Measurements from ENCODE around the gene CADPS.

Gene CADPS

DNA sequence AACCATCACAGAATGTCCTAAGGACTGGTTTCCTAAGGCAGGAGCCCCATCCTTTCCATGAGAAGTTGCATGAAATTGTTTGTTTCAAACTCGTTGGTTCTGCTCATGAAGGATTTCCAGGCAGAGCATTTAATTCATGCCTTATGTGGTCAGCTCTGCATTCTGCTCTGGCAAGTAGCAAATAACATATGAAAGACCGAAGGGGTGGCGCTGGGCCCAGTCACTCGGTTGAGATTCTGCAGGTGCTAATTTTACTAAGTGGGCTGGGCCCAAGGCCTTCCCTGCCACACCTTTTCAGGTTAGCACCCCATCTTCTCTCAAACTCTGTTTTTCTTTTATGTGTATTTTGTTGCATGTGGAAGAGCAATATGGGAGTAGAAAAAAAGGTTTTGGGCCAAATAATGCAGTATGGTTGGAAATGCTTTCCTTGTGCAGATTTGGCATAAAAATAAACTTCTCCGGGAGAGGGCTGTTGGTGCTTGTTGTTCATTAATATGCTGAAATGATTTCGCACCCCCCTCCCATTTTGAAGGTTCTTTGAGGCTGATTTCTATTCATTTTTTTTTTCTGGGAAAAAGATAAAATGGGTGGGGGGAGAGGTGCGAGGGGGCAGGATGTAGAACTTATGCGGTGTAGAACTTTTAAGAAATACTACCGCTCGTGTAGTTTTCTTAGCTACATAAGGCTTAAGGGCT, 318.9 kb downstream of the CADPS start:
- DNase-seq (ENCODE audit: low spot score) = no peak

DNA sequence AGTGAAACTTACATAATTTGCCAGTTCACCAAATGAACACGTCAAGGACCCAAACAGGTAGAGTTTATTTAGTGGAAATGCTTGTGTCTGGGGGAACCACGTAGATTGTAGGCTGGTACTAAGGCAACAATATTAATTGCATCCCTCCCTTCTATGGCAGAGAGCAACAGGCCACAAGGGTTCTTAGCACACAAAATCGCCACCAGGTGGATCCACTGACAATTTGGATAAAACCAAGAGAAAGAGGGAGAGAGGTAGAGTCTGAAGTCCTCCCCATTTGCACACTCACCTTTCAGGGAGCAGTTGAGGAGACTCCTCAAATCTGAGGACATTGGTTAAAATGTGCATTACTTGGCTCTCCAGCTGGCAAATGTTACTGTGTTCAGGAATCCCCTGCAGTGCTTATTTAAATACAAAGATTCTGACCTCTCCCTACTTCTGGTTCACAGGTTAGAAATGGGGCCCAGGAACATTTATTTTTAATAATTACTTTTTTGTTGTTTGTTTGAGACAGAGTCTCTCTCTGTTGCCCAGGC, 320.9 kb downstream of the CADPS start:
- DNase-seq (ENCODE audit: low spot score) = no peak

DNA sequence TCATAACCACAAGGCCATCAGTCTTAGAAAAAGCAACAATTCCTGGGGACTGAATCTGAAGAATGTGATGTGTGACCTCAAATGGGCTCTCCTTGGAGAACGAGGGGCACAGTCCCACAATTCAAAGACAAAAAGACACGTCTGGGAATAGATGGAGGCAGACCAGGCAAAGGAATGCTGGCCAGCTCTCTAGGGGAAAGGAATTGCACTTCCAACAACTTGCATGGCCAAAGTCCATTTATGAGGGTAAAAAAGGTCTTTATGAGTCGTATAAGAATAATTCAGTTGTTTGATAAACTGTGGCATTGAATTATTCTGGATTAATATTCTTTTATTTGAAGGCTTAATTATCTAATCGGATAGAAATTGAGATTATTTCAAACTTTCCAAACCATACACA, 321.4 kb downstream of the CADPS start:
- no peak for DNase-seq (ENCODE audit: low spot score)

DNA sequence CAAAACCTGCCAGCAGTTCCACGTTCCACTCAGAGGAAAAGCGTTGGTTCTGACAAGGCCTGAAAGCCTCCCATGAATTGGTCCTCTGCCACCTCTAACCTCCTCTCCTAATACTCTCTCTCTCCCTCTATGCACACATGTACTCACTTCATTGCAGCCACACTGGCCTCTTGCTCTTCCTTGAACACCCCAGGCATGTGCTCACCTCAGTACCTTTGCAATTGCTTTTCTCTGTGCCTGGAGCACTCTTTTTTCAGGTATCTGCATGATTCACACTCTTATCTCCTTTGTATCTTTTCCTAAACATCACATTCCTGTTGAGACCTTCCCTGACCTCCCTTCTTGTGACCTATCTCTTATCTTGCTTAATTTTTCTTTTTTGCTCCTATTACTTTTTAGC, 323.7 kb downstream of the CADPS start:
- no peak for DNase-seq (ENCODE audit: low spot score)

DNA sequence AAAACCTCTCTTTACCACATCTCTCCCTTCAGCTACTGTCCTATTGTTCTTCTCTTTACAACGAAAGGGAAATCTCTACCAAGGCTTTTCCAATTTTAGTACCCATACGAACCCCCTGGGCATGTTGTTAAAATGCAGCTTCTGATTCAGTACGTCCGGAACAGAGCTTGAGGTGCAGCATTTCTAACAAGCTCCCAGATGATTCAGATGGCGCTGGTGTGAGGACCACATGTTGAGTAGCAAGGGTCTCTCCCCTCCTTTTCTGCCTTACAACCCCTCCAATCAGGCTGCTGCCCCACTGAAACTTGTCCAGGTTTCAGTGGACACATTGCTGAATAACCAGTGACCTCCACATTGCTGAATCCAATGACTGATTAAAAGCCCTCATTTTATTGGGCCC, 324.8 kb downstream of the CADPS start:
- DNase-seq (ENCODE audit: low spot score) = no peak

DNA sequence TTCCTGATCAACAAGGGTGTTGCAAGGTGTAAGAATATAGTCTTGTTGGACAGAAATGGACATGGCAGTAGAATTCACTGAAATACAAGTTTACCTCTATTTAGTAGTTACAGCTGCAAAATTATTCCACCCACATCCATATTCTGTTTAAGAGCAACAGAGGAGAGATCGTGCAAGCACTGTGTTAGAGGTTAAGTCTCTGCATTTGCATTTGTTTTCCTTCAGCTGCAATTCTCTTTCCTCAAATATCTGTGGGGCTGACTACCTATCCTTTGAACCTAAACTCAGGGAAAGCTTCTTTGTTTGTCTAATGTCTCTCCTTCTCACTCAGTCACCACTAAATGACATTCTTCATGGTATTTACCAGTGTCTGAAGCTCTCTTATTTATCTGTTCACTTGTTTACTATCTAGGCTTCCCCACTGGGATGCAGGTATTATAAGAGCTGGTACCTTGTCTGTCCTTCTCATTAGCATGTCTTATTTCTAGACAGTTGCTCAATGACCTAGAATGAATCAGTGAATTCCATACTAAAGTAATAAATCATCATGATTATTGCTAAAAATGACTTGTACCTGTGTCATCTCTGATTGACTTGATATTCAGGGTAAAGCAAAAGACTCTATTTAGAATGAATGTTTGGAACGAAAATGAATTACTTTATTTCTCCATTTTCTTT, 326.5 kb downstream of the CADPS start:
- no peak for DNase-seq (ENCODE audit: low spot score)

DNA sequence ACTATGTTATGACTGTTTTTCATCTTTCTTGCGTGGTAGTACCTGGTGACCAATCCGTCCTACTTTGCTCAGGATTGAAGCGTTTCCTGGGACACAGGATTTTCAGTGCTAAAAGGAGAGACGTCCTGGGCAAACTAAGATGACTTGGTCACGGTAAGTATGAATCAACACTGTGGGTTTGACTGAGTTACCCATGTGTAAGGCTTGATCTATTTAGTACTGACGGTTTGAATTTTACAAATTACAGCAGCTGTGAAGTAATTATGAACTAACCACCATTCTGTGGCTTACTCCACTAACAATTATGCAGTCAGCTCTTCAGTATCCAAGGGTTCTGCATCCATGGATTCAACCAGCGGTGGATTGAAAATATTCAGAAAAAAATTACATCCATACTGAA, 328.9 kb downstream of the CADPS start:
- DNase-seq (ENCODE audit: low spot score) = no peak

DNA sequence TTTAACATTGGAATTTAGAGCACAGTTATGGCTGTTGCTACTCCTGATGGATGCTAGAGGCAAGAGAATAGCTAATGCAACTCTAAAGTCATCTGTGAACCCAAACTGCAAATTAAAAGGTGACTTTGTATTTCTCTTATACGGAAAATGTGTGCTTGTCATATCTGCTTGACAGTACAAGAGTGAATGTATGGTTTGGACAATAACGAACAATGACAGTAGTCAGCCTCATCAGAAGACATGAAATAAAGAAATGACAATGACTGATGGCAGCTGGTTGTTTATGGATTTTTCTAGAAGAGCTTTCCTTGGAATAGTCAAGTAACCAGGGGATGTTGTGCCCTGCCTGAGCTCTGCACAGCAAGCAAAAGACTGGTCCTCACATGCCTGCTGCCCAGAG, 333.0 kb downstream of the CADPS start:
- DNase-seq (ENCODE audit: low spot score) = no peak

DNA sequence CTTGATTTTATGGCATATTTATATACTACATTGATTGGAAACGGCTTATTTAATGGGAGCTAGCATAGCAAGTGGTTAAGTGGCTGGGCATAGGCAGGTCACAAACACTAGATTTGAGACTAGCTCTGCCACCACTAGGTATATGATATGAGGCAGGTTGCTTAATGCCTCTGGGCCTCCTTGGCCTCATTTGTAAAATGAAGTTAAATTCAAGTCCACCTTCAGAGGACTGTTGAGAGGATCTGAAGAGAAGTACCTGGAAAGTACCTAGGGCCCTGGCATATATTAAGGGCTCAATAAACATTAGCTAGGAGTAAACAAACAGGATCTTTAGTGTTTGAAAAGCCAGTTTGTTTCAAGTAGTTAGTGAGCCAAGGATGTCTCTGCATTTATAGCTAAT, 335.5 kb downstream of the CADPS start:
- DNase-seq (ENCODE audit: low spot score) = no peak

DNA sequence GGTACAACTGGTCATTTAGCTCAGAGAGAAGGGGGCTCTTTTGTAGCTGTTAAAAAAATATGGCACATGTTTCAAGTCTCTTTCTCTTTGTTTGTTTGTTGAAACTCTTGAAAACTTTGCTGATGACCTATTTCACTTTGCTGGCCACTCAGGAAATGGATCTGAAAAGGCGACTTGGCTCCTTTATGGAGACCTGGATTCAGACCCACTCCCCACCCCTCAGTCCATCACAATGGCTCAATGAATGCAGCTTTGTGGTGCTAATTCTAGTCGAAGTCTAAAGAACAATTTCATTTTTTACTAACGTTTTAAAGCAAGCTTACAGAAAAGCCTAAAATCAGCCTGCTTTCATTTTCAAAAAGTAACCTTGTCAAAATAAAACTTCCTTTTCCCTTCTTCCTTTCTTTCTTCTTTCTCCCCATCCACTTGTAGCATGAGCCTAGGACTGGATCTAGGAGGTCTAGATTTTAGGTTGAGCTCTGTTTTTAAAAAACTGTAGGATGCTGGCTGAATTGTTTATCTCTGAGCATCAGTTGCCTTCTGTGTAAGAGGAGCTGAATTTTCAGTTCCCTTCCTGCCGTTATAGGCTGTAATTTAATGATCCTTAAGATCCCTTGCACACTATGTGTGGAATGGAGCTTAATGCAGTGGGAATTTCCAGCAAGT, 336.4 kb downstream of the CADPS start:
- no peak for DNase-seq (ENCODE audit: low spot score)

DNA sequence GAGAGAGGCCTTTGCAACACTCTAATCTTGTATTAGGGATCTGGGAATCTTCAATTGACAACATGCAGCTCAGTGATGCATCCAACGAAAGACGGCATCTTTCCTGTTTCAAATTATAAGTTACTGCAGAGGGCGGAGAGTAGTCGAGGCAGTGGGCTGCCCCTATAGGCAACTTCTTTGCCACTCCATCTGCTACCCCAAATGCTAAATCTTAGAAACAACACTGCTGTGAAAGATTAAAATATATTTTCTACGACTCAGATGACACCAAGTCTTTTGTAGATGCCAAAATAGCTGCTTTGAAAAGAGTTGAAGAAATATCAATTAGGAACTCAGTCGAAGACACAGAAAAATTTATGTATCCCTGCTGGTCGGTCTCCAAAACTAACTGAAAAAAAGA, 340.9 kb downstream of the CADPS start:
- DNase-seq (ENCODE audit: low spot score) = no peak

DNA sequence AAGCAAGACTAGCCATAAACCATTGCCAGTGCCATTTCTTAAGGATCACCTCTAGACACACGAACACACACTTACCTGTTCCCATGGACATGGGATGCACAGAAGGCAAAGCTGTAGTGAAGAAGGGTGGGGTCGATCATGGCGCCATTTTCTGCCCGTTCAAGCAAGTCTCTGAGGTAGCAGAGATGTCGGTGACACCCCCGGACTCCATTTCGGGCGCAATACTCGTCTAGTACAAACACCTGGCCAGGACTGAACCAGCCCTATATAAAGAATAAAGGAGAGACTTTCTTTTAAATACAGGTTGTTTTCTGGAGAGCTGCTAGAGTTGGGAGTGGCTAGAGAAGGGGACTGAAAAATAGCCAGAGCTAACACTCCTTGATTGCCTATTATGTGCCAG, 342.4 kb downstream of the CADPS start:
- DNase-seq (ENCODE audit: low spot score) = no peak

DNA sequence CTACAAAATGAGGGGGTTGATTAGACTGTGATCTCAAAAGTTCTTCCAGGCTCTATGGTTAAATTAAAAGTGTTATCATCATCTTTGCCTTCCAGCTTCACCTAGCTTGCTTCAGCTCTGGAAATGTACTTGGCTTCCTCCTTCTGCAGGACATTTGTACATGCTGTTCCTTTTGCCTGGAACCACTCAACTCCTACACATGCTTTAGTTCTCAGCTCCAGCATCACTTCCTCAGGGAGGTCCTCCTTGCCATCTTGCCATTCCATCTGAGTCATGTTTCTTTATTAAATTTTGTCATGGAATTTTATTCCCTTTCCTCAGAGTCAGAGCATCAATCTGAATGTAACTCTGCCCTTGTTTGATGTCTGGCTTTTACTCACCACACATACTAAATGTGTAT, 343.2 kb downstream of the CADPS start:
- no peak for DNase-seq (ENCODE audit: low spot score)

DNA sequence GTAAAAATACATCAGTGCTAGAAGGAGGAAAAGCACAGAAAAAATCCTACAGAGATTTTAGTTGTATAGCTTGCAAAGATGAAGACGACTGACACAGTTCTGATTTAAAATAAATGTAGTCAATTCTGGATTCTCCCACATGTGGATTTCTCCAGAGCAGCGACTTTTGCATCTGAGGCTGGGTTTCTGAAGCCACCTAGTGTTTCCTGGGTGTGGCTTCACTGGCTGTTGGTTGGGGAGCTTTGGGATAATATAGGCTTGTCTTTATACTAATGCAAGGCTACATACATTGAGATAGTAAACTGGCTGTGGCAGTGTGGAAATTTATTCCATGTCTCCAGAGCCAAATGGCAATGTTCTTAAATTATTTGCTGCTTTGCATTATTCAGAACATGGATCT, 343.7 kb downstream of the CADPS start:
- no peak for DNase-seq (ENCODE audit: low spot score)

DNA sequence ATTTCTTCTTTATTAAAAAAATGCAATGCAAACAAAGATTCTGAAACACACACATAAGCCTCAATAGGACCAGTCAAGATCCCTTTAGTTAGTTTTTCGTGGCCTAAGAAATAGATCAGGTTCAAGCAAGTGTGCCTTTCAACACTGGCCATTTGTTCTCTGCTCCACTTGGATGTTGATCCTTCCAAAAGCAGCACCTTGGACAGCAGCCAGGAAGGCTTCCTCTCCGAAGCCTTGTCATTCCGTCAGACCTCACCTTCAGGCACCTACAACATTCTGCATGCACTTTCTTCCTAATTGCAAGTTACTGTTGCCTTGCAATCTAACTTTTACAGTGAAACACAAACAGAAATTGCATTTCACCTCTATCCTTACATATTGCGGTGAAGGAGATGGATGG, 346.0 kb downstream of the CADPS start:
- DNase-seq (ENCODE audit: low spot score) = no peak

DNA sequence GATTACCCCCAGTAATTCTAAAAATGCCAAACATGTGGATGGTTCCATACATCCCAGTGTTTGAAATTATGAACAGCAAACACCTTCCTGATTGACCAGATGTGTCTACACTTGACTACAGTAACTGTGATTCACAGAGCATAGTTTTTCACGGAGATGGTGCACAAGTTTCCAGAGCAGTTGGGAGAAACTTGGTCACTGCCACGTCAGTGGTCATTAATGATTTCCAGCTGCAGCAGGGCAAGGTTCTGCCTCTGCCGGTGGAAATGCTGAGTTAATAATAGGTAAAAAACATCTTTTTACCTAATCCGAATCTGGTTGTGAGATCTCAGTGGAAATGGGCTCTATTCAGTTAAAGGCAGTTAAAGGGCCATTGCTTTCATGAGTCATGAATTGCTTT, 347.7 kb downstream of the CADPS start:
- no peak for DNase-seq (ENCODE audit: low spot score)

DNA sequence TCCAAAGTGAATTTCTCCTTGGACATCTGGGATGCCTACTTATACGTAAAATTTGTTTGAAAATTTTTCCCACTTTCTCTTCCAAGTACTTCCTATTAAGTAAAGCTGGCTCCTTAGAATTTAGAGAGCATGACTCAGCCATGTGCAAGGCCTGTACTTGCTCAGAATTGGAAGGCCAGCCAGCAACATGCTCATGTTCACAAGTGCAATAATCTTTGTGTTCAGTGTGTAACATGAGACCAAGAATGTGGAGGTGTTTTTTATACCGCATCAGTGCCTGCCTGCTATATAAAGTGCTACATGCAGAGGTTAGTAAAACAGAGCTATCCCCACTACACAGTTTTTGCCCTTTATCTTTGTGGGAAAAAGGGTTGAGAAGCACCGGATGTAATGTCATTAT, 349.9 kb downstream of the CADPS start:
- no peak for DNase-seq (ENCODE audit: low spot score)

DNA sequence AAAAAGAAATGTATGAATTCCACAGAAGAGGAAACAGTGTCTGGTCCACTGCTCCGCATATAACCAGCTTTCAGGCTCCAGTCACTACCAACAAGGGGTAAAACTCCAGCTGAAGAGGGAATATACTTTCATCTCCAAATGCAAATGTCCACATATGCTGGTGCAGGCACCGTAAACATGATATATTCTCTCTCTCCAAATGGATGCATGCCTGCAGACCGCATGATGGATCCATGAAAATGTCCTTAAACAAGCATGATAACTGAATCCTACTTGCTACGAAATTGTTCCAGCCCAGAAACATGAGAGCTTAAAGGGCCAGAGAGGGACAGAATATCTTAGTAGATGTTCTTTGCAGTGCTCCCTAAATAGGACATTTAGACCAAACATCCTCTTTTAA, 351.5 kb downstream of the CADPS start:
- DNase-seq (ENCODE audit: low spot score) = no peak

DNA sequence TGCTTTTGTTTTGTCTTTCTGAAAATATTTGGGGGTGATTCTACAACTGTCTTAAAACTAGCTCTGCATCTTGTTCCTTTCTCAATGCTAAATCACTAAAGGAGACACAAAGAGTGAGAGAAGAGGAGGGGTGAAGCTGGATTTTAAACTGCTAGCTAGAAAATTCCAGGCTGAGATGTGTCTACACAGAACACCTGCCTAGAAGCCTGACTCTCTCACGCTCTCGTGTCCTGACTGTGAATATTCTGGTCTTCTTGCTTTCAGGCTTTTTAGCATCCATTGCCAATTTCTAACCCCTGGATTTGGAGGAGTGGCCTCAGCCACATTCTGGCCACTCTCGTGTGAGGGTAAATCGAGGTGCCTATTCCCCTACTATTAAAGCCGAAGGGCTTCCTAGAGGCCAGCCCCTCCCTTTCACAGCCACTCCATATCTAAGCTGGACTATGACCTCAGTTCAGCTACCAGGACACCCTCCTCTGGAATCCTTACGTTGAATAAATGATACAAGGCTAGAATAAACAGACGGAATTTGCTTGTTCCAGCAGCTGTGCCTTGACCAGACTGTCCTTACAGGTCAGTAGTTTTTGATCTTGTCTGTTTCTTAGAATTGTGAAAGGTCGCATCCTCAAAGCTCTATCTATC, 353.6 kb downstream of the CADPS start:
- no peak for DNase-seq (ENCODE audit: low spot score)

DNA sequence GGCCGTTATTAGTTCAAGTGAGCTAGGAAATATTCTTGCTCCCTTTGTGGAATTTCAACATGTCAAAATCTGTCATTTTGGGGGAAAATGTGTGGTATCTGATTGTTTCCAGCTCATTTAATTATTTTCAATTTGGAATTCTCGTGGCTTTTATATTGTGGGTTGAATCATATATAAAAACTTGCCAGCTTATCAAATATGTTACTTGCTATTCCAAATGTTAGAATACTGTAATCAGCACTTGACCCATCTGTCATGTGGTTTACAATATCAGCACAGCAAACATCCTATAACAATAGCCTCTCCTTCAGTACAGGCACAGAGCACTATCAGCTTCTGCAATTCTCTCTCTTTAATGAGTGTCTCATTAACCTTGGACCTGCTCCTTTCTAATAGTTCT, 371.7 kb downstream of the CADPS start:
- no peak for DNase-seq (ENCODE audit: low spot score)

DNA sequence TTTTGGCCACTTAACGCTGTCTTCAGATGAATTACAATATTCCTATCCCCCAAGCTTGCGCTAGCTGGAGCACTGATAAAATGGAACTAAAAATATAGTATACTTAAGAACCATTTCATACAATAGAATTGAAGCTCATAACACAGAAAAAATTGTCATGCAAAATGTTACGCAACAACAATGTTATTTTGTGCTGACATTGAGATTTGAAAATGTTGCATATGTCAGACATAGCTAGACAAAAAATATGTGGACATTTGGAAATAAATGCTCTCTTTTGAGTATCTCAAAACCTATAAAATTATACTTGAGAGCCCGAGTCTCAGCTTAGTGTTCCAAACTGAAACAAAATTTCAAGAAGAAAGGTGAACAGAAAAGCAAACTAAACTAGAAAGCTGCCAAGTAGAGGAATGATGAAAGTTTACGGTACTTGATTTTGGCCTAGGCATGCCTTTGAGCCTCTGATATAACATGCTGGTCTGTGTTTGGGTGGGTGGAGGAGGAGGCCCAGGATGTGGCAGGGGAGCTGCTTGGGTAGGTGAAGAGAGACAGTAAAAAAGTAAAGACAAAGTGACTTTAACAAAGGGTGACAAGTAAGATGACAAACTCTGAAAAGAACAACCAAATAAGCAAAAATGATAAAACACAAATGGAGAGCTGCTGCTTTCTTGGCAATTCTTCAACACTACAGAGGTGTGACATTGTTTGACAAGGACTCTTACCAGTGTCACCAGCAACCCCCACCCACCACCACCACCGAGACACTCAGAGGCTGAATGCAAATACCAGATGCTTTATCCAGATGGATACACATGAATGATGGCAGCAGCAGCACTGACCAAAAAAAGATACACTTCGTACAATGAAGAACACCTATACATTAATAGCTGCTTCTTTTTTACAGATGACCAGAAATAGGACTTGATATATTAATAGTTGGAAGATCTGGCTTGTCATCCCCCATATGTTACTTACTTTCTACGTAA, 372.6 kb downstream of the CADPS start:
- no peak for DNase-seq (ENCODE audit: low spot score)

DNA sequence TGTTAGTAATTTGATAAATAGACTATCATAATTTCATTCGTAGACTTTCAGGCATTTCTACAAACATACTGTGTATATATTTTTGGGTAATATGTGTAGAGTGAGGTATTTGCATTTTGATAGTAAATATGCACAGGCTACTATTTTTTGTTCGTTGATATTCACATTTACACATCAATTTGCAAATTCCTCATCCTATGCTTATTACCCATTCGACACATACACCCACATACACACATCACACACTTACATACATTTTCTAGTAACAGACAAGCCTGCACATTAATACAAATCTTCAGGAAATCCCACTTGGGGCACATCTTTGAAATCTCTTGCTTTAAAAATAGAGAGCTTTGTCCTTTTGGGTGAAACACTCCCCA, 373.9 kb downstream of the CADPS start:
- no peak for DNase-seq (ENCODE audit: low spot score)
